GM06990 (cell line): ENCODE data around the gene BRIX1.

Experiments used
- DNase-seq: peaks from one replicate; pipeline ENCODE4 v3.0.0-alpha.2; 2011; ENCODE audit not compliant: insufficient read length; ENCODE audit errors: extremely low read depth
- H3K27me3 ChIP-seq: replicated peaks from 2 replicates; pipeline ENCODE4 v1.6.0; 2011; ENCODE audit warnings: low read length; ENCODE audit not compliant: control insufficient read depth, insufficient read depth
- H3K36me3 ChIP-seq: 2 replicates; pipeline ENCODE4 v1.5.1; 2011; ENCODE audit warnings: low read length; ENCODE audit not compliant: control insufficient read depth, insufficient read depth
- H3K4me3 ChIP-seq: replicated peaks from 2 replicates; pipeline ENCODE4 v1.5.1; 2011; ENCODE audit warnings: low read depth, mild to moderate bottlenecking, control low read depth, low read length
- TF ChIP-seq, protein P1 (sequence below): IDR thresholded peaks from 2 replicates; pipeline ENCODE4 v1.5.1; 2011; ENCODE audit warnings: low read length, control low read depth, mild to moderate bottlenecking, inconsistent platforms; ENCODE audit not compliant: insufficient read depth, poor library complexity, severe bottlenecking

The BRIX1 gene

DNA sequence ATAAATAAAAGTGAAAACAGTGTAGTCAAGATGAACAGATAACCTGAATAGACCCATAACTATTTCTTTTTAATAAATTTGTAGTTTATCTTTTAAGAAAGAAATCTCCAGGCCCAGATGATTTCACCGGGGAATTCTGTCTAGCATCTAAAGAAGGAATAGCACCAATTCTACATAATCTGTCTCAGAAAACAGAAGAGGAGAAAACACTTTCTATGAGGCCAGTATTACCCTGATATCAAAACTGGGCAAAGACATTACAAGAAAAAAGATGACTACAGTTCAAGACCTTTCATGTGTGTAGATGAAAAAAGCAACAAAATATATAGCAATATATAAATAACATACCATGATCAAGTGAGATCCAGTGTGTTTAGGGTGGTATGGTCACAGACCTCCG, 45.1 kb upstream of the BRIX1 start:
- Histone ChIP-seq H3K36me3 (no peaks in the 10 kb centered on the region), H3K4me3 (no peak overlapping the region), H3K27me3 (no peaks in the 10 kb centered on the region)
- TF ChIP-seq, protein P1, sequence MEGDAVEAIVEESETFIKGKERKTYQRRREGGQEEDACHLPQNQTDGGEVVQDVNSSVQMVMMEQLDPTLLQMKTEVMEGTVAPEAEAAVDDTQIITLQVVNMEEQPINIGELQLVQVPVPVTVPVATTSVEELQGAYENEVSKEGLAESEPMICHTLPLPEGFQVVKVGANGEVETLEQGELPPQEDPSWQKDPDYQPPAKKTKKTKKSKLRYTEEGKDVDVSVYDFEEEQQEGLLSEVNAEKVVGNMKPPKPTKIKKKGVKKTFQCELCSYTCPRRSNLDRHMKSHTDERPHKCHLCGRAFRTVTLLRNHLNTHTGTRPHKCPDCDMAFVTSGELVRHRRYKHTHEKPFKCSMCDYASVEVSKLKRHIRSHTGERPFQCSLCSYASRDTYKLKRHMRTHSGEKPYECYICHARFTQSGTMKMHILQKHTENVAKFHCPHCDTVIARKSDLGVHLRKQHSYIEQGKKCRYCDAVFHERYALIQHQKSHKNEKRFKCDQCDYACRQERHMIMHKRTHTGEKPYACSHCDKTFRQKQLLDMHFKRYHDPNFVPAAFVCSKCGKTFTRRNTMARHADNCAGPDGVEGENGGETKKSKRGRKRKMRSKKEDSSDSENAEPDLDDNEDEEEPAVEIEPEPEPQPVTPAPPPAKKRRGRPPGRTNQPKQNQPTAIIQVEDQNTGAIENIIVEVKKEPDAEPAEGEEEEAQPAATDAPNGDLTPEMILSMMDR: no peak
- no peak for DNase-seq

GRCh38 chr5:34876275-34876674, 39.2 kb upstream of the BRIX1 start:
- no peaks in the 10 kb centered on the region for H3K36me3 ChIP-seq
- no peak overlapping the region for H3K4me3 ChIP-seq
- TF ChIP-seq, protein P1: no peak
- DNase-seq: no peak
- H3K27me3 ChIP-seq: no peaks in the 10 kb centered on the region

- TF ChIP-seq, protein P1: no peak
- DNase-seq: no peak
- no peaks in the 10 kb centered on the region for H3K27me3 ChIP-seq
- no peaks in the 10 kb centered on the region for H3K36me3 ChIP-seq
- no peak overlapping the region for H3K4me3 ChIP-seq
Measured at GRCh38 chr5:34881246-34881645, 34.3 kb upstream of the BRIX1 start.

DNA sequence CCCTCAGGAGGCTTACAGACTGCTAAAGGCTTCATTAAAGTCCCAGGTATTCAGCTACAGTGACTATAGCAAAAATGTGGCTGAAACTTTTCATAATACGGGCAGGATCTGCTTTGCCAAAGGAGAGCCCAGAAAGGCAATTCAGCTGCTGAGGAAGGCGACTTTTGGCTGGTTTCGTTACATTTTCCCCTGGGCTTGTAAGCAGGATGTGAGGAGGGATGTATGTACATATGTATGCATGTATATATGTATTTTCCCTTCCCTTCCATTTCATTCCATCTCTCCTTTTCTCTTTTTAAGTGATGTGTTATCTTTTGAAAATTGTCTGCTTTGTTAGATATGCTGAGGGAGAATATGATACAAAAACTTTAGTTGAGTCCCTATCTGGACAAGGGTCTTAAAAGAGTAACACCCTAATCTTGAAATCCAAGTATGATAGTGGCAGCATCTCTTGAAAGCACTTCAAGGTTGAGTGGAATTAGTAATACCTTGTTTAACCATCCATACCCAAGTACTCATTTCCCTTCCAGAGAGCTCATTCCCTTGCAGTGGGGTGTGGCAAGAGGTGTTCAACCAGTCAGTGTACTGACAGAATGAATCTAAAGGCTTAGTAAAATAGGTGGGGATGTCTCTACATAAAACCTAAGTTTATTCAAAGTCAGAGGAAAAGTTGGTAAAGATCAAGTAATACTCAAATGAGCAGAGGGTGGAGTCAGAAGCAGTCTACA, 29.0 kb upstream of the BRIX1 start:
- DNase-seq: no peak
- Histone ChIP-seq H3K27me3 (no peaks in the 10 kb centered on the region), H3K36me3 (no peaks in the 10 kb centered on the region), H3K4me3 (no peak overlapping the region)
- TF ChIP-seq, protein P1: no peak

DNA sequence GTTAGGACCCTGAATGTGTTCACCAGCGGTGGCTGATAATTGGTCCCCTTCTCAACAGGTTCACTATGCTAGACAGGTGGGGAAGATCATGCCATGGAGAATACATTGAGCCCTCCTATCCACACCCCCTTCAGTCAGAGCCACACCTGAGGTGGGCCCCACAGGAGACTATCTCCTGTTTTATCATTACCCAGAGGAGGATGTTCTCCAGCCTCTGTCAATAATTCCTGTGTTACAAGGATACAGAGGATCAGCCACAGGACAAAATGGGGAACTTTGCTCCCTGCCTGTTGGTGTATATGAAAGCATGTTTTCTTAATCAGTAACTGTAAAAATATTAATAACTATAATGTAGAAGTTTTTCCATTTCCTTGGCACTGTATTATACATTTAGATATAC, 26.1 kb upstream of the BRIX1 start:
- no peaks in the 10 kb centered on the region for H3K27me3 ChIP-seq
- DNase-seq: no peak
- no peak overlapping the region for H3K4me3 ChIP-seq
- H3K36me3 ChIP-seq: no peaks in the 10 kb centered on the region
- TF ChIP-seq, protein P1: no peak

DNA sequence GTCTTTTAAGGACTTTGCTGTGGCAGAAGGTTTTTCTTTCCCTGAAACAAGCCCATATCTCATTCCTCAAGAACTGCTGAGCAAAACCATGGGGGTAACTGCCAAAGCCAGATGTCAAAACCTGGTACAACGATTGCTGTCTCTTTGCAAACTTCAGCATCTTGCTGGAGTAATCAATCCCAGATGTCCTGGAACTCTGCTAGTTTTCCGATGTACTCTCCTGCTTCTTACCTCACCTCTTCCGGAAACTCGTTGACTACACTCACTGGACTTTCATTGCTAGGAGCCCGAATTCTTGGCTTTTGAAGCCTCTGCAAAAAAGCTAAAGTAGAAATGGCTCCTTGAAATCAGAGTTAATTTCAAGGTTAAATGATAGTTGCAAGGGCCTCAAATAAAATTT, 23.5 kb upstream of the BRIX1 start:
- TF ChIP-seq, protein P1: no peak
- Histone ChIP-seq H3K4me3 (no peak overlapping the region), H3K27me3 (no peaks in the 10 kb centered on the region), H3K36me3 (no peaks in the 10 kb centered on the region)
- no peak for DNase-seq
